DND-41 (cell line): ENCODE data around the gene THEM4.

Experiments used
- CTCF ChIP-seq: IDR thresholded peaks from 2 replicates; pipeline ENCODE4 v1.5.1; 2012; ENCODE audit warnings: borderline replicate concordance, low read length, moderate library complexity, mild to moderate bottlenecking; ENCODE audit not compliant: poor library complexity, severe bottlenecking; ENCODE audit errors: extremely low read depth
- EZH2 ChIP-seq: IDR thresholded peaks from 3 replicates; pipeline ENCODE4 v1.6.1; 2012; ENCODE audit warnings: borderline replicate concordance, low read depth, mild to moderate bottlenecking, moderate library complexity, low read length, inconsistent platforms; ENCODE audit not compliant: severe bottlenecking

GRCh38 chr1:151875419-151876097, 33.8 kb downstream of the THEM4 start:
- TF ChIP-seq CTCF, result no peak
- no peak for TF ChIP-seq EZH2
